GM12872 (cell line): ENCODE measurements around the gene TPSB2.
"Not testable (repeated sequence)": the region's sequence is repeated elsewhere in the genome, so short reads cannot be mapped to it uniquely, and the experiment has no call there.

Source experiments
- CTCF ChIP-seq: IDR thresholded peaks from 3 replicates; pipeline ENCODE4 v1.5.1; 2011; ENCODE audit warnings: low read depth, mild to moderate bottlenecking, low read length, moderate library complexity; ENCODE audit not compliant: insufficient read depth

The TPSB2 gene

GRCh38 chr16:1230084-1230470, at the start of gene TPSB2:
Gene TPSB2 (minus strand): TSS chr16:1230184. CDS start chr16:1229951, 233 bp downstream.
- TF ChIP-seq CTCF, result not testable (repeated sequence)

- TF ChIP-seq CTCF, result no peak
Measured at GRCh38 chr16:1279081-1279944, 49.3 kb upstream of the TPSB2 start.

DNA sequence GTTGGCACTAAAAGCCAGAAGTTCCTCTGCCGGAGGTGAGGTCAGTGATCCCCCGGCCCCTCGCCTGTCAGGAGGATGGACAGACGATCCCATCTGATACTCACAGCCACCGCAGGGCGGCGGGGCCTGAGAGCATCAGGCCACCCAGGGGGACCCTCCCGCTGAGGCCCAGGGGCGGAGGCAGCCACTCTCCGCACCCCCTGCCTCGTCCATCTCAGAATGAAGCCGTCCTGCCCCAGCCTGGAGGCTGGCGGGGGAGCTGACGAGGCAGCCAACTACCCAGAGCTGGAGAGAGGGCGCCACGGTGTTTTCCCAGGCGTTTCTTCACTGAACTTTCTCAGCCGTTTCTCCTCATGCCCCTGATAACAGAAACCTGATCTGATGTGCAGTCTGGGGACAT, 48.5 kb upstream of the TPSB2 start:
- no peak for TF ChIP-seq CTCF

DNA sequence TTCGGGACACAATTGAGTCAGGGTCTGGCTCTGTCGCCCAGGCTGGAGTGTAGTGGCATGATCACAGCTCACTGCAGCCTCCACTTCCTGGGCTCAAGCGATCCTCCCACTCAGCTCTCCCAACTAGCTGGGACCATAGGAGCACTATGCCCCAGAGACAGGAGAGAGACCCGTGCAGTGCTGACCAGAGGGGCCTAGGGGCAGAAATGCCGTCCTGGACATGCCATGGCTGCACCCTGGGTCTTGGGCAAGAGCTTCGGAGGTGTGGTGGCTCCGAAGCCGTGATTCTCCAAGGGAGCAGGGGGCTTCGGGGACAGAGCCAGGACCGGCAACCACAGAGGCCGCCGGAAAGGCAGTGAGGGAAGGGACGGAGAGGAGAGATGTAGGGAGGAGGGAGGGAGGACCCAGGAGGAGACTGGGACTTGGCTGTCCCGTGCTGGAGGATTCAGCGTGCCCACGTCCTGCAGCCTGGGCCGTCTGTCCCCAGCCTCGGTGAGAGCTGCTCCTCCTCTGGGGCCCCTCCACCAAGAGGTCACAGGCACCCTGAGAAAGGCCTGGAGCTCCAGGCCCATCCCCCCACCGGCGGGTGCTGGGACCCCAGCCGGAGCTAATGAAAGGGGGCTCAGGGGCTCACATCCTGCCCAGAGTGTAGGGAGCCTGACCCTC, 47.8 kb upstream of the TPSB2 start:
- TF ChIP-seq CTCF, result no peak

DNA sequence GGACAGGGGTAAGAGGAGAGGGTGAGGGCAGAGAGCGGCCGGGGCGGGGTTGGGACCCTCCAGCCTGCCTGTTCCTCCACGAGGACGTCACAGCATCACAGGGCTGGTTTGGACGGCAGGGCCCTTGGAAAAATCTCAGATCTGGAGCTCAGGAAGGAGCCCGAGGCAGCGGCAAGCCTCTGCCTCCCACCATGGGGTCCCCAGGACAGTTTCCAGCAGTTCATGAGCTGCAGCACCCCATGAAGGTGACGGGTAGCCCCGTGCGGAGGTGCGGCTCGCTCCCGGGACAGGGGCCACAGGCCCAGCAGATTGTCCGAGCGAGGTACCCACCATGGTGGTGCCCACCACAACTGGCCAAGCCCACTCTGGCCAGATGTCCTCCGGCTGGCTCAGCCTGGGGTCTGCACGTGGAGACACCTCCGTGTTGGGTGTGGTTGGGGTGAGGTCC, 47.2 kb upstream of the TPSB2 start:
- no peak for TF ChIP-seq CTCF

- TF ChIP-seq CTCF, result no peak
Measured at GRCh38 chr16:1276580-1276878, 46.5 kb upstream of the TPSB2 start.

DNA sequence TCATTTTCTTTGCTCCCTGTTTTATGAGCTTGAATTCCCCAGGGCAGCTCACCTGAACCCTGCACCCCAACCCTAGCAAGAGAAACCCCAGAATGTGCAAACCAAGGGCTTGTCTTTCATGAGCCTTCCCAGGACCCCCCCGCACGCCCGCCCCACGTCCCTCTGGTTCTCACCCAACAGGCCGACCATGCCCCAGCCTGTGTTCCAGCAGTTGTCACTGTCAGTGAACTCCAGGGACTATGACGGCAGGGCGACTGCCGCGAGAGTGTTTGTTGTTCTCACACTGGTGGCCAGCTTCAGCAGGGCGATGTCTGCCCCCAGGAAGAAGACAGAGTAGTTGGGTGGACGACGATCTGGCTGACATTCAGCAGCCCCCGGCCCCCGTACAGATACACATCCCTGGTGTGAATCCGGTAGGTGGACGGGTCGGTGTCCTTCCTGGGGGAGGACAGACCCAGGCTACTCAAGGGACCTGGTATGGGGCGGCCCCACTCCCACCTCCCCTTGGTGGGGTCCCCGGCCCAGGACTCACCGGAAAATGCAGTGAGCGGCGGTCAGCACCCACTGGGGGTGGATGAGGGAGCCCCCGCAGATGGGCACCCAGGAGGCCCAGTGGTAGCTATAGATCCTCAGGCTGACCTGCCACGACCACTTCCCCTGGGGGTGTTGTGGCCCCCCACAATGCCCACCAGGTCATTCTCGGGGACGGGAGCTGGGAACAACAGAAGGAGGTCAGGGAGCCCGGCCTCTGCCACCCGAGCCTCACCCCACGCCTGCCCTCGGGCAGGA, 46.0 kb upstream of the TPSB2 start:
- no peak for TF ChIP-seq CTCF
